Endothelial cell of umbilical vein (primary cell): ENCODE measurements around the gene NTN3. TPM values are rescaled to one million over a fixed set of nuclear protein-coding genes. Genes with fewer than 3 reads are reported as not detected.

ENCODE experiments used
- BruUV-seq: library from RNA; stranded (reverse); fragments of 400-500 nt; replicated peaks from 2 replicates; lab custom pipeline; 2021; lab: Mats Ljungman, UMichigan
- CTCF ChIA-PET: fragments of 300-600, 350-600 bp; sonication (Branson Sonifier 250); formaldehyde crosslinking; loops from one replicate; lab custom pipeline; 2021; ENCODE audit warnings: antibody characterized with exemption, inconsistent platforms; lab: Charles Lee
- POLR2A ChIA-PET: fragments of 300-600, 350-600 bp; sonication (Branson Sonifier 250); formaldehyde crosslinking; loops from one replicate; lab custom pipeline; 2021; ENCODE audit warnings: antibody characterized with exemption, inconsistent platforms; lab: Charles Lee
- DNase-seq: peaks from one replicate; pipeline ENCODE4 v3.0.0-alpha.2; 2011; ENCODE audit warnings: low read depth, low spot score
- FAIRE-seq: peaks from 2 replicates; lab custom pipeline; 2011; peaks lifted over from hg19 to GRCh38; lab: Jason Lieb, UNC
- H2AFZ ChIP-seq: 2 replicates; pipeline ENCODE4 v1.6.0; 2012; ENCODE audit warnings: low read depth, low read length, control low read depth, inconsistent platforms
- H3K27ac ChIP-seq: 2 replicates; pipeline ENCODE4 v1.5.1; 2011; ENCODE audit warnings: low read depth, mild to moderate bottlenecking, control low read depth, low read length, moderate library complexity; ENCODE audit not compliant: insufficient read depth
- H3K27me3 ChIP-seq, 2 experiments: 2 replicates each; pipeline versions ENCODE4 v1.6.0 to v1.6.1; 2011; ENCODE audit warnings: low read length in 2 of 2, mixed read lengths in 1 of 2; ENCODE audit not compliant: control insufficient read depth in 2 of 2, insufficient read depth in 2 of 2
- H3K36me3 ChIP-seq, 2 experiments: 2 replicates in 1 of 2; 3 replicates in 1 of 2; pipeline ENCODE4 v1.5.1; 2011; ENCODE audit warnings: low read length in 2 of 2, mild to moderate bottlenecking in 1 of 2, moderate library complexity in 1 of 2; ENCODE audit not compliant: control insufficient read depth in 2 of 2, insufficient read depth in 2 of 2; ENCODE audit errors: extremely low read depth in 1 of 2
- H3K4me1 ChIP-seq: 3 replicates; pipeline ENCODE4 v1.5.1; 2011; ENCODE audit warnings: mild to moderate bottlenecking, low read length; ENCODE audit not compliant: control insufficient read depth, insufficient read depth; ENCODE audit errors: extremely low read depth
- H3K4me2 ChIP-seq: 2 replicates; pipeline ENCODE4 v1.6.1; 2011; ENCODE audit warnings: low read length, control low read depth, mixed read lengths; ENCODE audit not compliant: insufficient read depth
- H3K4me3 ChIP-seq, 3 experiments: fragments of 200-600 bp in 1 of 3; sonication (generic), shearing (Covaris generic) in 1 of 3; replicated peaks in 1 of 3; 2 replicates each; pipeline ENCODE4 v1.5.1; 2011 to 2016; ENCODE audit warnings: control low read depth in 3 of 3, low read length in 3 of 3, mild to moderate bottlenecking in 2 of 3, inconsistent platforms in 1 of 3, low read depth in 1 of 3, moderate library complexity in 1 of 3; ENCODE audit not compliant: insufficient read depth in 1 of 3
- H3K79me2 ChIP-seq: 2 replicates; pipeline ENCODE4 v1.6.0; 2012; ENCODE audit warnings: low read length, inconsistent platforms; ENCODE audit not compliant: control insufficient read depth, insufficient read depth
- H3K9ac ChIP-seq: replicated peaks from 2 replicates; pipeline ENCODE3; 2011; ENCODE audit warnings: low read length, control low read depth; ENCODE audit not compliant: insufficient read depth; ENCODE audit errors: extremely low read depth
- H3K9me1 ChIP-seq: replicated peaks from 3 replicates; pipeline ENCODE4 v1.6.0; 2011; ENCODE audit warnings: mild to moderate bottlenecking, low read length; ENCODE audit not compliant: control insufficient read depth, insufficient read depth; ENCODE audit errors: extremely low read depth
- H3K9me3 ChIP-seq: replicated peaks from 2 replicates; pipeline ENCODE4 v1.5.1; 2012; ENCODE audit warnings: low read length, inconsistent platforms; ENCODE audit not compliant: control insufficient read depth, insufficient read depth
- H4K20me1 ChIP-seq: replicated peaks from 2 replicates; pipeline ENCODE3; 2011; ENCODE audit warnings: mild to moderate bottlenecking, low read length; ENCODE audit not compliant: control insufficient read depth, insufficient read depth; ENCODE audit errors: extremely low read depth
- FOS ChIP-seq: IDR thresholded peaks from 2 replicates; pipeline ENCODE4 v1.6.1; 2011; ENCODE audit warnings: mild to moderate bottlenecking, low read length, moderate library complexity, borderline replicate concordance; ENCODE audit not compliant: insufficient read depth
- GATA2 ChIP-seq: IDR thresholded peaks from 2 replicates; pipeline ENCODE4 v1.7.0; 2011; ENCODE audit warnings: low read depth, mild to moderate bottlenecking, moderate library complexity, mixed read lengths, low read length; ENCODE audit not compliant: insufficient read length, insufficient read depth
- JUN ChIP-seq: IDR thresholded peaks from 2 replicates; pipeline ENCODE4 v1.6.1; 2011; ENCODE audit warnings: borderline replicate concordance, low read depth; ENCODE audit not compliant: insufficient read length, insufficient read depth
- MAX ChIP-seq: IDR thresholded peaks from 2 replicates; pipeline ENCODE4 v1.6.1; 2011; ENCODE audit not compliant: insufficient read depth, insufficient read length
- MYC ChIP-seq: IDR thresholded peaks from one replicate; pipeline ENCODE4 v1.6.1; 2011; ENCODE audit warnings: mild to moderate bottlenecking, low read depth, low read length
- dilution Hi-C: fragments of 300-500 bp; cut with MboI; formaldehyde crosslinking; loops from one replicate; pipeline ENCODE4 v1.15.0; 2019; ENCODE audit warnings: low sequenced_read_pairs; ENCODE audit not compliant: extremely low pct_ligation_motif_present
- intact Hi-C: fragments of 100-400 bp; cut with micrococcal nuclease; formaldehyde crosslinking; loops from one replicate; pipeline ENCODE4 v1.10.0; 2022
- polyA plus RNA-seq, 4 experiments: library from polyadenylated mRNA; depleted of rRNA in 3 of 4; stranded (reverse) in 3 of 4; unstranded in 1 of 4; fragments of >200 nt; gene quantifications; 2 replicates each; pipeline versions ENCODE4 v1.2.1 to v1.2.3, GENCODE V29; 2011 to 2012; ENCODE audit warnings: missing spikeins in 1 of 4
- total RNA-seq: library from RNA; stranded (reverse); gene quantifications from 2 replicates; pipeline ENCODE4 v1.2.3, GENCODE V29; 2021
- TF ChIP-seq, protein P1 (sequence below), 2 donors: IDR thresholded peaks; 1 replicate in 1 of 2; 2 replicates in 1 of 2; pipeline ENCODE4 v1.5.1; 2011; ENCODE audit warnings: low read length in 2 of 2, mild to moderate bottlenecking in 2 of 2, moderate library complexity in 2 of 2, control low read depth in 1 of 2, inconsistent platforms in 1 of 2, low read depth in 1 of 2; ENCODE audit not compliant: insufficient read depth in 1 of 2; ENCODE audit errors: extremely low read depth in 1 of 2

NTN3 gene
- total and polyA plus RNA-seq, 2 donors (not counting 3 experiments of a cell fraction or from before 2014, with no cell fraction given): 0.15 TPM; not detected in 1

DNA sequence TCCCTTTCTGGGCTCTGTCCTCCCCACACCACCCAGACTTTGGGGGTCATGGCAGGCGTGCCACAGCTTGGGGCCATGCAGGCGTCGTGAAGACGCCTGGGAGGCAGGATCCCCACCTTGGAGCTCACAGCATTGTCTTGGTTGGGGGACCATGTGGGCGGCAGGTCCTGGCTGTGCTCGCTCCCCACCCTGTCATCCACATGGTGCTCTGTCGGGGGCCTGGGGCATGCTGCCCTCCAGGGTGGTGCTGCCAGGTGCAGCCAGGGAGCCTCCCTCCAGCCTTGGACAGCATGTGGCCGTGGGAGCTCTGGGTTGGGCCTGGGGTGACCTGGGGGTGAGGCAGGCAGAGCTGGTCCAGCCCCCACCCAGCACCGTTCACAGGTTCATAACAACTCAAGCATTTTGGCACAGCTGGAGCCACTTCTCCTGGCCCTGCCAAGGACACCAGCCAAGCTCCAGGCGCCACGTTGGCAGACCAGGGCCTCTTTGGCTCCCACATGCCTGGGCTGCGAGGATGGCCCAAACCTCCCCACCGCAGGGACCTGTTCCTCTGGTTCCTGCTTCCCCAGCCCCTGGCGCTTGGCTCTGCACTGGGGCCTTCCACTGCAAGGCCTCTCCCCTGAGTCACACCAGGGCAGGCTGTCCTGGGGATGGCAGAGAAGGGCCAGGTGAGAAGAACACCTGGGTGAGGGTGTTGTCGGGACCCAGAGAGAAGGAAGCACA lies 27.6 kb downstream of the NTN3 start:
- Histone ChIP-seq H3K9me3 (no peaks in the 10 kb centered on the region), H3K9me1 (no peaks in the 10 kb centered on the region), H3K36me3 (peaks cover 0 to 16% of the 10 kb centered on the region in 2 experiments), H2AFZ (no peak overlapping the region), H4K20me1 (no peaks in the 10 kb centered on the region), H3K9ac (no peak overlapping the region), H3K79me2 (no peaks in the 10 kb centered on the region), H3K4me2 (no peak overlapping the region), H3K27me3 (no peaks in the 10 kb centered on the region), H3K4me1 (no peaks in the 10 kb centered on the region), H3K27ac (no peak overlapping the region), H3K4me3 (no peak overlapping the region)
- ChIA-PET CTCF (no interaction called here), POLR2A (no interaction called here)
- TF ChIP-seq, protein P1, sequence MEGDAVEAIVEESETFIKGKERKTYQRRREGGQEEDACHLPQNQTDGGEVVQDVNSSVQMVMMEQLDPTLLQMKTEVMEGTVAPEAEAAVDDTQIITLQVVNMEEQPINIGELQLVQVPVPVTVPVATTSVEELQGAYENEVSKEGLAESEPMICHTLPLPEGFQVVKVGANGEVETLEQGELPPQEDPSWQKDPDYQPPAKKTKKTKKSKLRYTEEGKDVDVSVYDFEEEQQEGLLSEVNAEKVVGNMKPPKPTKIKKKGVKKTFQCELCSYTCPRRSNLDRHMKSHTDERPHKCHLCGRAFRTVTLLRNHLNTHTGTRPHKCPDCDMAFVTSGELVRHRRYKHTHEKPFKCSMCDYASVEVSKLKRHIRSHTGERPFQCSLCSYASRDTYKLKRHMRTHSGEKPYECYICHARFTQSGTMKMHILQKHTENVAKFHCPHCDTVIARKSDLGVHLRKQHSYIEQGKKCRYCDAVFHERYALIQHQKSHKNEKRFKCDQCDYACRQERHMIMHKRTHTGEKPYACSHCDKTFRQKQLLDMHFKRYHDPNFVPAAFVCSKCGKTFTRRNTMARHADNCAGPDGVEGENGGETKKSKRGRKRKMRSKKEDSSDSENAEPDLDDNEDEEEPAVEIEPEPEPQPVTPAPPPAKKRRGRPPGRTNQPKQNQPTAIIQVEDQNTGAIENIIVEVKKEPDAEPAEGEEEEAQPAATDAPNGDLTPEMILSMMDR (IDR thresholded peaks at IDR 0.05; ENCODE audit: extremely low read depth in 1 of 2, insufficient read depth in 1 of 2, low read depth in 1 of 2, low read length in 2 of 2): no peak
- no peak for TF ChIP-seq FOS
- TF ChIP-seq JUN: no peak
- no peak for TF ChIP-seq MAX
- TF ChIP-seq MYC: no peak
- TF ChIP-seq GATA2: no peak
- DNase-seq (no peak), FAIRE-seq (no peak)
- no TSS peak for BruUV-seq
- dilution Hi-C loops: no loop called here
- intact Hi-C loops: no loop called here
